Type B pancreatic cell (in vitro differentiated cells): ENCODE results near the gene DMRT3. TPM values are rescaled to one million over a fixed set of nuclear protein-coding genes. Genes with fewer than 3 reads are reported as not detected.
"Not testable (repeated sequence)": the region's sequence is repeated elsewhere in the genome, so short reads cannot be mapped to it uniquely, and the experiment has no call there.

Experiments used
- DNase-seq: peaks from one replicate; pipeline ENCODE4 v3.0.0; 2021; ENCODE audit warnings: mixed read lengths; ENCODE audit not compliant: unreplicated experiment; ENCODE audit errors: extremely low spot score
- H3K27ac Mint-ChIP-seq: 2 replicates; pipeline ENCODE4 v1.8.0; 2021; ENCODE audit warnings: mild to moderate bottlenecking, mixed read lengths
- H3K27me3 Mint-ChIP-seq: 2 replicates; pipeline ENCODE4 v1.8.0; 2021; ENCODE audit warnings: mixed read lengths
- H3K36me3 Mint-ChIP-seq: 2 replicates; pipeline ENCODE4 v1.8.0; 2021; ENCODE audit warnings: mixed read lengths
- H3K4me1 Mint-ChIP-seq: one replicate; pipeline ENCODE4 v1.8.0; 2021; ENCODE audit warnings: mixed read lengths; ENCODE audit not compliant: unreplicated experiment
- H3K4me3 Mint-ChIP-seq: 2 replicates; pipeline ENCODE4 v1.8.0; 2021; ENCODE audit warnings: mild to moderate bottlenecking, mixed read lengths
- H3K9me3 Mint-ChIP-seq: 2 replicates; pipeline ENCODE4 v1.8.0; 2021; ENCODE audit warnings: mixed read lengths
- total RNA-seq: library from RNA; stranded (reverse); gene quantifications from 2 replicates; pipeline ENCODE4 v1.2.1, GENCODE V29; 2021; ENCODE audit warnings: low replicate concordance
- TF ChIP-seq, protein P1 (sequence below): fragments of 200-600 bp; sonication (generic); conservative IDR thresholded peaks from 2 replicates; pipeline ENCODE4 v1.5.0; 2021; ENCODE audit warnings: antibody characterized with exemption, mild to moderate bottlenecking

DMRT3 gene
- total RNA-seq, 1 donor from 2014 or later: 0.80 TPM

DNA sequence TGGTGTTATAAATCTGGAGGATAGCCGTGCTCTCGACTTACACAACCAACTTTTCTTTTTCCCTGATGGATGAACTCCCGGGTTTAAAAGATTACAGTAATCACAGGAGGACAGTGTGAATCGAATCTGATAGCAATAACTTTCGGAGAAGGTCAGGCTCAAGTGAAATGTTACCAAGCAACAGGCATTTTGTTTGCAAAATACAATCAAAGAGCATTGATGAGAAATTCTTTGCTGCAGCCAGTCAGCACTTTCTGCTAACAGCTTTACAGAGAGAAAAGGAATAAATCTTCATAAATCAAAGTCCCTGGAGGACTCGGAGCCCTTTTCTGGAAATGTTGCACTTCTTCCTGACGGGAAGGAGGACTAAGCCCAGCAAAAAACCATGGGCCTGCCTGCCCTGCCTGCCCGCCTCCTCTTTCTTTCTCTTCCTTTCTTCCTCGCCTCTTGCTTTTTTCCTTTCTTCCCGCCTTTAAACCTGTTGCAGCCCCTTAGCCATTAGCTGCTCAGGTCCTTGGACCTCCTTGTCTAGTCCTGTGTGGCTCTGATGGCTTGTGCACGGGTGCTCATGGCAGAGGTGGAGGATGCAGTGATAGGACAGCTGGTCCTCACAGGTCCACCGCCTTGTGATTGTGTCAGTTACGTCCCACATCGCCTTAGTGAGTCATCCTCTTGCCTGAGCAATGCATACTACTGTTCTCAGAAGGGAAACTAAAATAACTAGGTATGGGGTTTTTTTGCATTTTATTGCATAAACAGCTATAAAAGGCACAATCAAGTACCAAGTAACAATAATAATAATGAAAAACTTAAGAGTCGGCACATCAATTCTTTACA is 6.2 kb downstream of the DMRT3 start:
- Mint-ChIP-seq H3K27me3 (peaks cover 98% of the 10 kb centered on the region), H3K4me1 (no peaks in the 10 kb centered on the region), H3K27ac (no peak overlapping the region), H3K4me3 (no peak overlapping the region), H3K9me3 (no peaks in the 10 kb centered on the region), H3K36me3 (no peaks in the 10 kb centered on the region)
- DNase-seq: no peak
- TF ChIP-seq, protein P1, sequence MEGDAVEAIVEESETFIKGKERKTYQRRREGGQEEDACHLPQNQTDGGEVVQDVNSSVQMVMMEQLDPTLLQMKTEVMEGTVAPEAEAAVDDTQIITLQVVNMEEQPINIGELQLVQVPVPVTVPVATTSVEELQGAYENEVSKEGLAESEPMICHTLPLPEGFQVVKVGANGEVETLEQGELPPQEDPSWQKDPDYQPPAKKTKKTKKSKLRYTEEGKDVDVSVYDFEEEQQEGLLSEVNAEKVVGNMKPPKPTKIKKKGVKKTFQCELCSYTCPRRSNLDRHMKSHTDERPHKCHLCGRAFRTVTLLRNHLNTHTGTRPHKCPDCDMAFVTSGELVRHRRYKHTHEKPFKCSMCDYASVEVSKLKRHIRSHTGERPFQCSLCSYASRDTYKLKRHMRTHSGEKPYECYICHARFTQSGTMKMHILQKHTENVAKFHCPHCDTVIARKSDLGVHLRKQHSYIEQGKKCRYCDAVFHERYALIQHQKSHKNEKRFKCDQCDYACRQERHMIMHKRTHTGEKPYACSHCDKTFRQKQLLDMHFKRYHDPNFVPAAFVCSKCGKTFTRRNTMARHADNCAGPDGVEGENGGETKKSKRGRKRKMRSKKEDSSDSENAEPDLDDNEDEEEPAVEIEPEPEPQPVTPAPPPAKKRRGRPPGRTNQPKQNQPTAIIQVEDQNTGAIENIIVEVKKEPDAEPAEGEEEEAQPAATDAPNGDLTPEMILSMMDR: no peak

DNA sequence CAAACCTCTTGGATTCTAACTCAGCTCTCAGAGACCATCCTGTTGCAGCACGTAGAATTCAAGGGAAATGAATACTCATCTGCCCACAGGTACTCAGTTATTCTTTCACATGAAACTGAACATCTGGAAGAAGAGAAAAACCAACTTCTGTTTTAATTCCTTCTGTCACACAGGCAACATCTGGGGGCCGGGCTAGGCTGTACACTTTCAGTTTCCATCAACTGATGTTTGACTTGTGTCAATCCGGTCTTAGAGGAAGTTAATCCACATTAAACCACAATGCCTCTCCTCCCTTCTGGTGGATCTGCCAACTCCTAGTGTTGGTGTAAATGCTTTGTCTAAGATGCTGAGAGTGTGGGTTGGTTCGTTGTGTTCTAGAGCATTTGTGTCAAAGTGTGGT is 17.6 kb downstream of the DMRT3 start:
- H3K27me3 Mint-ChIP-seq: peaks cover 65% of the 10 kb centered on the region
- H3K27ac Mint-ChIP-seq: no peak overlapping the region
- no peaks in the 10 kb centered on the region for H3K9me3 Mint-ChIP-seq

DNA sequence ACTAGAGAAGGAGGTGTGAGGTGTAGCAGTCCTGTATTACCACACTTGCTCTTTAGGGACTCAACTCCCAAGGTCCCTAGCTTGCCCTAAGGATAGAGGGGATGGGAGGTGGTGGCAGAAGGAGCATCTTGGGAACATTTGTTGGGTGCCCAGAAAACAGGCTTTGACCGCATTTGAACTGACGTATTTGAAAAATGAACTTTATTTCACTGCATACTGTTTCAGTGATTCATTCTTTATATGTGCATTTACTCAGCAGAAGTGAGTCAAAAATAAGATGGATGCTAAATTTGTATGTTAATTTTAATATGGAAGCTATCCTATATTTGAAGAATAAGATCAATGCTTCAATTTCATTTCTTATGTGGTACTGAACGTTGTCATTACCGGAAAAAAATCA is 18.7 kb downstream of the DMRT3 start:
- no peak overlapping the region for H3K4me3 Mint-ChIP-seq
- H3K27ac Mint-ChIP-seq: no peak overlapping the region
- no peaks in the 10 kb centered on the region for H3K36me3 Mint-ChIP-seq
- no peaks in the 10 kb centered on the region for H3K4me1 Mint-ChIP-seq
- peaks cover 53% of the 10 kb centered on the region for H3K27me3 Mint-ChIP-seq
- DNase-seq: no peak
- TF ChIP-seq, protein P1: no peak
- H3K9me3 Mint-ChIP-seq: no peaks in the 10 kb centered on the region

More for the DNA sequence above, 17.6 kb downstream of the DMRT3 start:
- Mint-ChIP-seq H3K36me3 (no peaks in the 10 kb centered on the region), H3K4me1 (no peaks in the 10 kb centered on the region), H3K4me3 (no peak overlapping the region)
- TF ChIP-seq, protein P1: no peak
- no peak for DNase-seq

DNA sequence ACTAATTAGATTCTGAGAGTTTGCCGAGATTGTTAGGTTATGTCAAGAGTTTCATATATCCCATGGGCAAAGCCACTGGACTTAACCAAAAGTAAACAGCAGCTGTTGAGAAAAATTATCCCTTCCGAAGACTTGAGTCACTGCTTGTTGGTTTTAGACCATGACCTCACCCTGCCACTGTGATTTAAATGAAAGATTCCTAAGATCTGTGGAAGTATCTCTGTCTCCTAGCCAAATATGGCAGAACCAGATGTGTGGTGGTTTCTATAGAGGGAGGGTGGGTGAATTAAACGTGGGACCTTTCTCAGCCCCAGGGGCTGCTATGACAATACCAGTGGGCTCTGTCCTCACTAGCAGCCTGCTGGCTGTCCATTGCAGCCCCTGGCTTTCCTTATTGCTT is 19.3 kb downstream of the DMRT3 start:
- H3K36me3 Mint-ChIP-seq: no peaks in the 10 kb centered on the region

DNA sequence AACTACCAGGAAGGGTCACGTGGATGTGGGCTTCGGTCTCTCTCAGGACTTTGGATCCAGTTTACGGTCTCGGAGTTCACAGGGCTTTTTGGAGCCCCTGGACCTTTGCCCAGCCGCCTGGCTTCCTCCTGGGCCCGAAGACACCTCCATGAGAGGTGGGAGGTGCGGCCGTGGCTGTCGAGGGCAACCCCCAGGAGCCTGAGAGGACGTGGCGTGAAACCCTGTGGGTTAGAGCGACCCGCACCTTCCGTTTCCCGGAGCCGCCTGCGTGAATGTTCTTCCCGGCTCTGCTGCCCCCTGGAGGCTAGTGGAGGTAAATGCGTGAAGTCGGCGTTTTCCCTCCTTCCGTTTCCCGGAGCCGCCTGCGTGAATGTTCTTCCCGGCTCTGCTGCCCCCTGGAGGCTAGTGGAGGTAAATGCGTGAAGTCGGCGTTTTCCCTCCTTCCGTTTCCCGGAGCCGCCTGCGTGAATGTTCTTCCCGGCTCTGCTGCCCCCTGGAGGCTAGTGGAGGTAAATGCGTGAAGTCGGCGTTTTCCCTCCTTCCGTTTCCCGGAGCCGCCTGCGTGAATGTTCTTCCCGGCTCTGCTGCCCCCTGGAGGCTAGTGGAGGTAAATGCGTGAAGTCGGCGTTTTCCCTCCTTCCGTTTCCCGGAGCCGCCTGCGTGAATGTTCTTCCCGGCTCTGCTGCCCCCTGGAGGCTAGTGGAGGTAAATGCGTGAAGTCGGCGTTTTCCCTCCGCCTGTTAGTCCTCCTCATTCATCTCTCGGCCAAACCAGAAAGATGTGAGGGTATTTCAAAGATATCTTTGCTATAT is 22.1 kb downstream of the DMRT3 start:
- H3K36me3 Mint-ChIP-seq, H3K4me1 Mint-ChIP-seq, DNase-seq, H3K27ac Mint-ChIP-seq, H3K9me3 Mint-ChIP-seq, H3K4me3 Mint-ChIP-seq: not testable (repeated sequence)
- TF ChIP-seq, protein P1: peak; percentile 75
- peaks cover 27% of the 10 kb centered on the region for H3K27me3 Mint-ChIP-seq

More for the DNA sequence above, 19.3 kb downstream of the DMRT3 start:
- peaks cover 47% of the 10 kb centered on the region for H3K27me3 Mint-ChIP-seq
- H3K9me3 Mint-ChIP-seq: no peaks in the 10 kb centered on the region
- TF ChIP-seq, protein P1: no peak
- no peaks in the 10 kb centered on the region for H3K4me1 Mint-ChIP-seq
- H3K4me3 Mint-ChIP-seq: no peak overlapping the region
- DNase-seq: no peak
- H3K27ac Mint-ChIP-seq: no peak overlapping the region
